WTC11 (cell line): Measurements from ENCODE around the gene MAP7D3. TPM values are rescaled to one million over a fixed set of nuclear protein-coding genes. Genes with fewer than 3 reads are reported as not detected.

Experiments used
- ATAC-seq: fragments of 200-7000 bp; cut with Tn5 transposase; 2 replicates; pipeline ENCODE4 v1.10.0; 2021; ENCODE audit warnings: mild to moderate bottlenecking, moderate library complexity
- CTCF ChIA-PET: fragments of 300-600 bp; sonication (Branson Sonifier 250); formaldehyde crosslinking; loops from one replicate; lab custom pipeline; 2021; ENCODE audit warnings: antibody characterized with exemption; lab: Charles Lee
- POLR2A ChIA-PET: fragments of 350-600 bp; sonication (Branson Sonifier 250); formaldehyde crosslinking; loops from one replicate; lab custom pipeline; 2021; ENCODE audit warnings: antibody characterized with exemption; lab: Charles Lee
- DNase-seq: peaks from one replicate; pipeline ENCODE4 v3.0.0; 2021; ENCODE audit warnings: low spot score
- H3K27ac Mint-ChIP-seq: 2 replicates; pipeline ENCODE4 v1.8.0; 2021; ENCODE audit warnings: mixed read lengths
- H3K27me3 Mint-ChIP-seq: 2 replicates; pipeline ENCODE4 v1.8.0; 2021; ENCODE audit warnings: low read depth, mild to moderate bottlenecking, moderate library complexity, mixed read lengths
- H3K36me3 Mint-ChIP-seq: 2 replicates; pipeline ENCODE4 v1.8.0; 2021; ENCODE audit warnings: mixed read lengths
- H3K4me1 Mint-ChIP-seq: 2 replicates; pipeline ENCODE4 v1.8.0; 2022; ENCODE audit warnings: mixed read lengths
- H3K4me3 Mint-ChIP-seq: 2 replicates; pipeline ENCODE4 v1.8.0; 2021; ENCODE audit warnings: mild to moderate bottlenecking, moderate library complexity, mixed read lengths
- H3K9me3 Mint-ChIP-seq: 2 replicates; pipeline ENCODE4 v1.8.0; 2021; ENCODE audit warnings: mixed read lengths
- ATF1 ChIP-seq: sonication (generic); formaldehyde crosslinking; IDR thresholded peaks from 2 replicates; pipeline ENCODE4 v1.8.1; 2023; ENCODE audit warnings: mild to moderate bottlenecking, moderate library complexity, missing genetic modification reagents
- ETV6 ChIP-seq: sonication (generic); formaldehyde crosslinking; IDR thresholded peaks from 2 replicates; pipeline ENCODE4 v1.8.1; 2022; ENCODE audit warnings: mild to moderate bottlenecking, missing genetic modification reagents
- GABPB1 ChIP-seq: sonication (generic); formaldehyde crosslinking; IDR thresholded peaks from 2 replicates; pipeline ENCODE4 v1.8.1; 2023; ENCODE audit warnings: mild to moderate bottlenecking, missing genetic modification reagents
- GRHL2 ChIP-seq: fragments of 250-450 bp; sonication (Bioruptor Pico); IDR thresholded peaks from 2 replicates; pipeline ENCODE4 v1.8.0; 2022; ENCODE audit warnings: mild to moderate bottlenecking, moderate library complexity; ENCODE audit not compliant: insufficient replicate concordance, severe bottlenecking
- HMGA2 ChIP-seq: fragments of 250-450 bp; sonication (Bioruptor Pico); IDR thresholded peaks from 2 replicates; pipeline ENCODE4 v1.4.0; 2021; ENCODE audit warnings: mild to moderate bottlenecking, moderate library complexity
- IRF2 ChIP-seq: sonication (generic); formaldehyde crosslinking; IDR thresholded peaks from 2 replicates; pipeline ENCODE4 v1.8.0; 2022; ENCODE audit warnings: low read depth, missing genetic modification reagents, borderline replicate concordance
- NFATC4 ChIP-seq: fragments of 250-450 bp; sonication (Bioruptor Pico); IDR thresholded peaks from 2 replicates; pipeline ENCODE4 v1.9.0; 2021; ENCODE audit warnings: mild to moderate bottlenecking
- NFYB ChIP-seq: sonication (generic); formaldehyde crosslinking; conservative IDR thresholded peaks from 2 replicates; pipeline ENCODE4 v1.8.0; 2022; ENCODE audit warnings: low read depth, missing genetic modification reagents
- TEAD4 ChIP-seq: sonication (generic); formaldehyde crosslinking; IDR thresholded peaks from 2 replicates; pipeline ENCODE4 v1.8.0; 2022; ENCODE audit warnings: mild to moderate bottlenecking, missing genetic modification reagents
- ZBTB21 ChIP-seq: sonication (generic); formaldehyde crosslinking; IDR thresholded peaks from 2 replicates; pipeline ENCODE4 v1.8.1; 2023; ENCODE audit warnings: mild to moderate bottlenecking, missing genetic modification reagents, borderline replicate concordance
- ZNF138 ChIP-seq: sonication (generic); formaldehyde crosslinking; conservative IDR thresholded peaks from 2 replicates; pipeline ENCODE4 v1.8.1; 2022; ENCODE audit warnings: mild to moderate bottlenecking, moderate library complexity, missing genetic modification reagents
- ZNF317 ChIP-seq: sonication (generic); formaldehyde crosslinking; IDR thresholded peaks from 2 replicates; pipeline ENCODE4 v1.8.1; 2023; ENCODE audit warnings: low read depth, mild to moderate bottlenecking, moderate library complexity, missing genetic modification reagents, borderline replicate concordance
- ZNF423 ChIP-seq: fragments of 250-450 bp; sonication (Bioruptor Pico); IDR thresholded peaks from 2 replicates; pipeline ENCODE4 v2.1.2; 2022; ENCODE audit warnings: mild to moderate bottlenecking, moderate library complexity
- total RNA-seq: library from RNA; stranded (reverse); gene quantifications from 3 replicates; pipeline ENCODE4 v1.2.3, GENCODE V29; 2021
- TF ChIP-seq, protein P1 (sequence below): sonication (generic); formaldehyde crosslinking; IDR thresholded peaks from 2 replicates; pipeline ENCODE4 v1.8.0; 2022; ENCODE audit warnings: missing genetic modification reagents
- TF ChIP-seq, protein P2 (sequence below): sonication (generic); formaldehyde crosslinking; IDR thresholded peaks from 2 replicates; pipeline ENCODE4 v1.8.1; 2022; ENCODE audit warnings: low read depth, missing genetic modification reagents, borderline replicate concordance
- TF ChIP-seq, protein P3 (sequence below): sonication (generic); formaldehyde crosslinking; IDR thresholded peaks from 2 replicates; pipeline ENCODE4 v1.8.1; 2022; ENCODE audit warnings: mild to moderate bottlenecking, moderate library complexity, missing genetic modification reagents
- TF ChIP-seq, protein P4 (sequence below): sonication (generic); formaldehyde crosslinking; IDR thresholded peaks from 2 replicates; pipeline ENCODE4 v1.8.1; 2022; ENCODE audit warnings: mild to moderate bottlenecking, missing genetic modification reagents, moderate library complexity, borderline replicate concordance
- TF ChIP-seq, protein P5 (sequence below): sonication (generic); formaldehyde crosslinking; IDR thresholded peaks from 2 replicates; pipeline ENCODE4 v1.8.1; 2022; ENCODE audit warnings: low read depth, mild to moderate bottlenecking, moderate library complexity, missing genetic modification reagents, borderline replicate concordance
- TF ChIP-seq, protein P6 (sequence below): sonication (generic); formaldehyde crosslinking; IDR thresholded peaks from 2 replicates; pipeline ENCODE4 v1.8.0; 2022; ENCODE audit warnings: mild to moderate bottlenecking, missing genetic modification reagents

MAP7D3 gene
- total RNA-seq, 1 experiment from 2014 or later: 12.3 TPM

DNA sequence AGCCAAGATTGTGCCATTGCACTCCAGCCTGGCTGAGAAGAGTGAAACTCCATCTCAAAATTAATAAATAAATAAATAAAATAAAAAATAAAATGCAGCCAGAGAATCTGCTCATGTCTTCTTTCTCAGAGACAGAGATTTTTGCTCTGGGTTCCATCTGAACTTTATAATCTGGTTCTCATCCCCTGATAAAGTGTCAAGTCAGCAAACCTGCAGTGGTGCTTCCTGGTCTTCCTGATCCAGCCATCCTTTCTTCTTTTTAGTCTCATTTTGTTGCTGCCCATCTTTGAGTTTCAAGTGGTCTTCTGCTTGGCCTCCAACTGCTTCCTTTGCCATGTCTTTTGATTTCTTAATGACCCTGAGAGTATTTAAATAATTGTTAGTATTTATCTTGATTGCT lies 24.1 kb downstream of the MAP7D3 start (continued):
- no peak for TF ChIP-seq HMGA2 (CRISPR knock-in tag)
- no peak for TF ChIP-seq ZBTB21 (CRISPR knock-in tag)
- TF ChIP-seq, protein P1, sequence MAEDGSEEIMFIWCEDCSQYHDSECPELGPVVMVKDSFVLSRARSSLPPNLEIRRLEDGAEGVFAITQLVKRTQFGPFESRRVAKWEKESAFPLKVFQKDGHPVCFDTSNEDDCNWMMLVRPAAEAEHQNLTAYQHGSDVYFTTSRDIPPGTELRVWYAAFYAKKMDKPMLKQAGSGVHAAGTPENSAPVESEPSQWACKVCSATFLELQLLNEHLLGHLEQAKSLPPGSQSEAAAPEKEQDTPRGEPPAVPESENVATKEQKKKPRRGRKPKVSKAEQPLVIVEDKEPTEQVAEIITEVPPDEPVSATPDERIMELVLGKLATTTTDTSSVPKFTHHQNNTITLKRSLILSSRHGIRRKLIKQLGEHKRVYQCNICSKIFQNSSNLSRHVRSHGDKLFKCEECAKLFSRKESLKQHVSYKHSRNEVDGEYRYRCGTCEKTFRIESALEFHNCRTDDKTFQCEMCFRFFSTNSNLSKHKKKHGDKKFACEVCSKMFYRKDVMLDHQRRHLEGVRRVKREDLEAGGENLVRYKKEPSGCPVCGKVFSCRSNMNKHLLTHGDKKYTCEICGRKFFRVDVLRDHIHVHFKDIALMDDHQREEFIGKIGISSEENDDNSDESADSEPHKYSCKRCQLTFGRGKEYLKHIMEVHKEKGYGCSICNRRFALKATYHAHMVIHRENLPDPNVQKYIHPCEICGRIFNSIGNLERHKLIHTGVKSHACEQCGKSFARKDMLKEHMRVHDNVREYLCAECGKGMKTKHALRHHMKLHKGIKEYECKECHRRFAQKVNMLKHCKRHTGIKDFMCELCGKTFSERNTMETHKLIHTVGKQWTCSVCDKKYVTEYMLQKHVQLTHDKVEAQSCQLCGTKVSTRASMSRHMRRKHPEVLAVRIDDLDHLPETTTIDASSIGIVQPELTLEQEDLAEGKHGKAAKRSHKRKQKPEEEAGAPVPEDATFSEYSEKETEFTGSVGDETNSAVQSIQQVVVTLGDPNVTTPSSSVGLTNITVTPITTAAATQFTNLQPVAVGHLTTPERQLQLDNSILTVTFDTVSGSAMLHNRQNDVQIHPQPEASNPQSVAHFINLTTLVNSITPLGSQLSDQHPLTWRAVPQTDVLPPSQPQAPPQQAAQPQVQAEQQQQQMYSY (CRISPR knock-in tag): no peak

DNA sequence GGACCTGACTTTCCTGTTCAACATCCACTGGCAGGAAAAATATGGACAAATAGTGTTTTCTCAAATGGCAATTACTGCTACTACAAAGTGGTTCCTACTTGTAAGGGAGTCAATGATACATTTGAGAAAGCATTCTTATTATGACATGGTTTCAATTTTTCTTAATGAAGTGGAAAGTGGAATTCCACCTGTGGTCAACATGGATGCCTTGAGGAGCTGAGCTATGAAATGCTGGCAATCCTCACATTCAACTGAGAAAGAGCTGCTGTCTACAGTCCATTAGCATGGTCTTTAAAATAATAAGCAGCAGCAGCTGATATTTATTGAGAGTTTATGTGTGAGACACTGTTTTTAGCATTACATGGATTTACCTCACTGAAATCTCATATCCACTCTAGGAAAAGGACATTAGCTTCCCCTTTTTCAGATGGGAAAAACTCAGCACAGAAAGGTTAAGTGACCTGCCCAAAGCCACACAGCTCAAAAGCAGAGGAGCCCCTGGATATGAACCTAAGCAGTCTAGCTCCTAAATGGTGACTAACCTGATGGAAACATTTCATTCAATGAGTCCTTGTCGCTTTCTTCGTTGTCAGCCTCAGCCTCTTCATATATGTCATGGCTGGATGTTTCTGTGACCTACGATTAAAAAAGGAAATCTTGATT lies 29.2 kb downstream of the MAP7D3 start:
- no peak for DNase-seq
- no peak for ATAC-seq
- ChIA-PET POLR2A (no interaction called here), CTCF (no interaction called here)
- no peaks in the 10 kb centered on the region for H3K4me1 Mint-ChIP-seq
- H3K27me3 Mint-ChIP-seq: no peaks in the 10 kb centered on the region
- no peak overlapping the region for H3K4me3 Mint-ChIP-seq
- no peak for TF ChIP-seq NFYB
- TF ChIP-seq, protein P2, sequence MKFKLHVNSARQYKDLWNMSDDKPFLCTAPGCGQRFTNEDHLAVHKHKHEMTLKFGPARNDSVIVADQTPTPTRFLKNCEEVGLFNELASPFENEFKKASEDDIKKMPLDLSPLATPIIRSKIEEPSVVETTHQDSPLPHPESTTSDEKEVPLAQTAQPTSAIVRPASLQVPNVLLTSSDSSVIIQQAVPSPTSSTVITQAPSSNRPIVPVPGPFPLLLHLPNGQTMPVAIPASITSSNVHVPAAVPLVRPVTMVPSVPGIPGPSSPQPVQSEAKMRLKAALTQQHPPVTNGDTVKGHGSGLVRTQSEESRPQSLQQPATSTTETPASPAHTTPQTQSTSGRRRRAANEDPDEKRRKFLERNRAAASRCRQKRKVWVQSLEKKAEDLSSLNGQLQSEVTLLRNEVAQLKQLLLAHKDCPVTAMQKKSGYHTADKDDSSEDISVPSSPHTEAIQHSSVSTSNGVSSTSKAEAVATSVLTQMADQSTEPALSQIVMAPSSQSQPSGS (CRISPR knock-in tag): no peak
- no peak for TF ChIP-seq IRF2 (CRISPR knock-in tag)
- no peak for TF ChIP-seq ATF1 (CRISPR knock-in tag)
- no peak for TF ChIP-seq HMGA2 (CRISPR knock-in tag)
- TF ChIP-seq, protein P3, sequence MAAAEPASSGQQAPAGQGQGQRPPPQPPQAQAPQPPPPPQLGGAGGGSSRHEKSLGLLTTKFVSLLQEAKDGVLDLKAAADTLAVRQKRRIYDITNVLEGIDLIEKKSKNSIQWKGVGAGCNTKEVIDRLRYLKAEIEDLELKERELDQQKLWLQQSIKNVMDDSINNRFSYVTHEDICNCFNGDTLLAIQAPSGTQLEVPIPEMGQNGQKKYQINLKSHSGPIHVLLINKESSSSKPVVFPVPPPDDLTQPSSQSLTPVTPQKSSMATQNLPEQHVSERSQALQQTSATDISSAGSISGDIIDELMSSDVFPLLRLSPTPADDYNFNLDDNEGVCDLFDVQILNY (CRISPR knock-in tag): no peak
- TF ChIP-seq TEAD4 (CRISPR knock-in tag): no peak
- TF ChIP-seq ZNF317: no peak
- TF ChIP-seq, protein P4, sequence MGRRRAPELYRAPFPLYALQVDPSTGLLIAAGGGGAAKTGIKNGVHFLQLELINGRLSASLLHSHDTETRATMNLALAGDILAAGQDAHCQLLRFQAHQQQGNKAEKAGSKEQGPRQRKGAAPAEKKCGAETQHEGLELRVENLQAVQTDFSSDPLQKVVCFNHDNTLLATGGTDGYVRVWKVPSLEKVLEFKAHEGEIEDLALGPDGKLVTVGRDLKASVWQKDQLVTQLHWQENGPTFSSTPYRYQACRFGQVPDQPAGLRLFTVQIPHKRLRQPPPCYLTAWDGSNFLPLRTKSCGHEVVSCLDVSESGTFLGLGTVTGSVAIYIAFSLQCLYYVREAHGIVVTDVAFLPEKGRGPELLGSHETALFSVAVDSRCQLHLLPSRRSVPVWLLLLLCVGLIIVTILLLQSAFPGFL (CRISPR knock-in tag): no peak
- TF ChIP-seq, protein P5, sequence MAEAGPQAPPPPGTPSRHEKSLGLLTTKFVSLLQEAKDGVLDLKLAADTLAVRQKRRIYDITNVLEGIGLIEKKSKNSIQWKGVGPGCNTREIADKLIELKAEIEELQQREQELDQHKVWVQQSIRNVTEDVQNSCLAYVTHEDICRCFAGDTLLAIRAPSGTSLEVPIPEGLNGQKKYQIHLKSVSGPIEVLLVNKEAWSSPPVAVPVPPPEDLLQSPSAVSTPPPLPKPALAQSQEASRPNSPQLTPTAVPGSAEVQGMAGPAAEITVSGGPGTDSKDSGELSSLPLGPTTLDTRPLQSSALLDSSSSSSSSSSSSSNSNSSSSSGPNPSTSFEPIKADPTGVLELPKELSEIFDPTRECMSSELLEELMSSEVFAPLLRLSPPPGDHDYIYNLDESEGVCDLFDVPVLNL (CRISPR knock-in tag): no peak
- no peak for TF ChIP-seq ZNF423 (CRISPR knock-in tag)
- no peak for TF ChIP-seq NFATC4 (CRISPR knock-in tag)
- TF ChIP-seq GABPB1: no peak
- no peak for TF ChIP-seq ETV6
- TF ChIP-seq, protein P1 (CRISPR knock-in tag): no peak
- TF ChIP-seq, protein P6, sequence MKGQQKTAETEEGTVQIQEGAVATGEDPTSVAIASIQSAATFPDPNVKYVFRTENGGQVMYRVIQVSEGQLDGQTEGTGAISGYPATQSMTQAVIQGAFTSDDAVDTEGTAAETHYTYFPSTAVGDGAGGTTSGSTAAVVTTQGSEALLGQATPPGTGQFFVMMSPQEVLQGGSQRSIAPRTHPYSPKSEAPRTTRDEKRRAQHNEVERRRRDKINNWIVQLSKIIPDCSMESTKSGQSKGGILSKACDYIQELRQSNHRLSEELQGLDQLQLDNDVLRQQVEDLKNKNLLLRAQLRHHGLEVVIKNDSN: no peak
- TF ChIP-seq ZNF138: no peak
- no peak for TF ChIP-seq GRHL2 (CRISPR knock-in tag)
- H3K9me3 Mint-ChIP-seq: no peaks in the 10 kb centered on the region
- H3K27ac Mint-ChIP-seq: no peak overlapping the region
- peaks cover 40% of the 10 kb centered on the region for H3K36me3 Mint-ChIP-seq
